Lower leg skin (tissue), 3 donors: ENCODE results near the gene IPCEF1.

Source experiments
- POLR2A ChIP-seq, 2 donors: fragments of 450-650 bp; IDR thresholded peaks; one replicate each; pipeline ENCODE4 v1.6.1; 2016 to 2017; ENCODE audit warnings: antibody characterized with exemption in 2 of 2, mild to moderate bottlenecking in 1 of 2, moderate library complexity in 1 of 2
- TF ChIP-seq, protein P1 (sequence below), 3 donors: fragments of 450-650 bp; IDR thresholded peaks; one replicate each; pipeline ENCODE4 v1.5.1; 2016; ENCODE audit warnings: antibody characterized with exemption in 3 of 3, mild to moderate bottlenecking in 3 of 3, moderate library complexity in 2 of 3

DNA sequence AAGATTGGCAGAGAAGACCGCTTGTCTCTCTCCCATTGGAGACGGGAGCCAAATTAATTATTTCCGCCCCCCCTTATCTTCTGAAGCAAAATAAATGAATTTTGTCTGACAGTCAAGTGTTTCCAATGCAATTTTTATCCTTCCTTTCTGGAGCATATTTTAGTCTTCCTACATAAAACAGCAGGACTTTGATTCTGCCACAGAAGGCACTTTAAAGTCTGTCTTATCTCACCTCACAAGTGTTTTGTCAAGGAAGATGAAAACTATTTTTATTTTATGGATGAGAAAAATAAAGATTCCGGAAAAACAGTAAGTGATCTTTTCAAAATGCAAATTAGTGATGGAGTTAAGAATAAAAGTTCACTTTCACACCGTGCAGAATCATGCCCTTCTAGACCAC is 177.2 kb downstream of the IPCEF1 start:
- TF ChIP-seq, protein P1, sequence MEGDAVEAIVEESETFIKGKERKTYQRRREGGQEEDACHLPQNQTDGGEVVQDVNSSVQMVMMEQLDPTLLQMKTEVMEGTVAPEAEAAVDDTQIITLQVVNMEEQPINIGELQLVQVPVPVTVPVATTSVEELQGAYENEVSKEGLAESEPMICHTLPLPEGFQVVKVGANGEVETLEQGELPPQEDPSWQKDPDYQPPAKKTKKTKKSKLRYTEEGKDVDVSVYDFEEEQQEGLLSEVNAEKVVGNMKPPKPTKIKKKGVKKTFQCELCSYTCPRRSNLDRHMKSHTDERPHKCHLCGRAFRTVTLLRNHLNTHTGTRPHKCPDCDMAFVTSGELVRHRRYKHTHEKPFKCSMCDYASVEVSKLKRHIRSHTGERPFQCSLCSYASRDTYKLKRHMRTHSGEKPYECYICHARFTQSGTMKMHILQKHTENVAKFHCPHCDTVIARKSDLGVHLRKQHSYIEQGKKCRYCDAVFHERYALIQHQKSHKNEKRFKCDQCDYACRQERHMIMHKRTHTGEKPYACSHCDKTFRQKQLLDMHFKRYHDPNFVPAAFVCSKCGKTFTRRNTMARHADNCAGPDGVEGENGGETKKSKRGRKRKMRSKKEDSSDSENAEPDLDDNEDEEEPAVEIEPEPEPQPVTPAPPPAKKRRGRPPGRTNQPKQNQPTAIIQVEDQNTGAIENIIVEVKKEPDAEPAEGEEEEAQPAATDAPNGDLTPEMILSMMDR (IDR thresholded peaks at IDR 0.05) = no peak
- no peak for TF ChIP-seq POLR2A (IDR thresholded peaks at IDR 0.05)
